ENCODE data around the gene CNTN1. TPM values are rescaled to one million over a fixed set of nuclear protein-coding genes. Genes with fewer than 3 reads are reported as not detected.

Gene CNTN1
- total RNA-seq: 4.7 and 5.1 TPM in 2 replicates
- polyA plus RNA-seq: 1.6 and 4.2 TPM in 2 replicates

GRCh38 chr12:40691913-40692764 is at the start of gene CNTN1:
TSS of gene CNTN1 (plus strand) at chr12:40692439.
- peak; percentile 27 to 88 for DNase-seq (ENCODE audit: low read depth in 1 of 2, low spot score in 1 of 2)
- Histone ChIP-seq H3K27ac (no peak within 1 kb of the TSS), H3K27me3 (peaks cover 42% of the 10 kb centered on the region), H3K9me3 (ENCODE audit: low read depth) (no peaks in the 10 kb centered on the region), H3K4me3 (peak within 1 kb of the TSS; percentile 41), H3K4me1 (ENCODE audit: low read depth) (no peaks in the 10 kb centered on the region), H3K36me3 (no peaks in the 10 kb centered on the region)
- TF ChIP-seq, protein P1, sequence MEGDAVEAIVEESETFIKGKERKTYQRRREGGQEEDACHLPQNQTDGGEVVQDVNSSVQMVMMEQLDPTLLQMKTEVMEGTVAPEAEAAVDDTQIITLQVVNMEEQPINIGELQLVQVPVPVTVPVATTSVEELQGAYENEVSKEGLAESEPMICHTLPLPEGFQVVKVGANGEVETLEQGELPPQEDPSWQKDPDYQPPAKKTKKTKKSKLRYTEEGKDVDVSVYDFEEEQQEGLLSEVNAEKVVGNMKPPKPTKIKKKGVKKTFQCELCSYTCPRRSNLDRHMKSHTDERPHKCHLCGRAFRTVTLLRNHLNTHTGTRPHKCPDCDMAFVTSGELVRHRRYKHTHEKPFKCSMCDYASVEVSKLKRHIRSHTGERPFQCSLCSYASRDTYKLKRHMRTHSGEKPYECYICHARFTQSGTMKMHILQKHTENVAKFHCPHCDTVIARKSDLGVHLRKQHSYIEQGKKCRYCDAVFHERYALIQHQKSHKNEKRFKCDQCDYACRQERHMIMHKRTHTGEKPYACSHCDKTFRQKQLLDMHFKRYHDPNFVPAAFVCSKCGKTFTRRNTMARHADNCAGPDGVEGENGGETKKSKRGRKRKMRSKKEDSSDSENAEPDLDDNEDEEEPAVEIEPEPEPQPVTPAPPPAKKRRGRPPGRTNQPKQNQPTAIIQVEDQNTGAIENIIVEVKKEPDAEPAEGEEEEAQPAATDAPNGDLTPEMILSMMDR (IDR thresholded peaks at IDR 0.05; ENCODE audit: low read depth, low read length): no peak

DNA sequence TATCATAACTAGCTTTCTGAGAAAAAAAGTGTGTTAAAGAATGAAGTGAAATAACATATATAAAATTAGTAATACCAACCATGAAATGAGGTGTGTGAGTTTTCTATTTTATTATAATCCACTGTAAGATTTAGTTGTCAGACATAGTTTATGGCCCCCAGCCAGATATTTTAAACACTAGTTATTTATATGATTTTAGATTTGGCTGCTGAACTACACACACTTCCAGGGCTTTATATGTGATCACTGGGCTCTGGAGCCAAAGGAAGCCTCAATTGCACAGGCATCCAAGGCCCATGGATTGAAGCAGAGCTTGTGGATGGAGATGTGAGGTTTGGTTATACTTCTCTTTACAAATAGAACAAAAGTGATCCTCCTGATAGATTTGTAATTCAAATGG is 48.7 kb upstream of the CNTN1 start:
- Histone ChIP-seq H3K4me3 (no peak overlapping the region), H3K27ac (no peak overlapping the region), H3K9me3 (ENCODE audit: low read depth) (no peaks in the 10 kb centered on the region), H3K36me3 (no peaks in the 10 kb centered on the region), H3K4me1 (ENCODE audit: low read depth) (peaks cover 16% of the 10 kb centered on the region), H3K27me3 (no peaks in the 10 kb centered on the region)
- TF ChIP-seq, protein P1 (IDR thresholded peaks at IDR 0.05; ENCODE audit: low read depth, low read length): no peak
- DNase-seq (ENCODE audit: low read depth in 1 of 2, low spot score in 1 of 2): no peak

GRCh38 chr12:40643976-40644375 is 48.3 kb upstream of the CNTN1 start:
- no peak overlapping the region for H3K27ac ChIP-seq
- TF ChIP-seq, protein P1 (IDR thresholded peaks at IDR 0.05; ENCODE audit: low read depth, low read length): no peak
- peaks cover 21% of the 10 kb centered on the region for H3K4me1 ChIP-seq (ENCODE audit: low read depth)
- H3K9me3 ChIP-seq (ENCODE audit: low read depth): no peaks in the 10 kb centered on the region
- no peaks in the 10 kb centered on the region for H3K36me3 ChIP-seq
- DNase-seq (ENCODE audit: low read depth in 1 of 2, low spot score in 1 of 2): no peak
- no peaks in the 10 kb centered on the region for H3K27me3 ChIP-seq
- H3K4me3 ChIP-seq: no peak overlapping the region

DNA sequence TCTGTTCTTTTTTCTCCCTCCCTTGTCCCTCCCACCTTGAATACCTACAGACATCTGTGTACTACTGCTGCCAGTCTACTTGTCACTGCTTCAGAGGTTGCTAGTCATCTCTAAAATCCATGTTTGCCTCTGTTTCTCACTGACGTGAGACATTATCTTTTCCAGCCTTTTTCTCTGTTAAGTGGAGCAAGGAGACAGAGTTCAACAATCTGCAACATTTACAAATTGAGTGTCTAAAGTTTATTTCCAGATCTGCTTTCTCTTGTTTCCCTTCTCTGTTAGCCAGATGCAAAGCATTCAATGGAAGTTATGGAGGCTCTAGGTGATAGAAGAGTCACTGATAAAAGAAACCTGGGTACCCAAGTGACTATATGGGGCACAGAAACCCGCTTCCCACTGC is 47.5 kb upstream of the CNTN1 start:
- no peaks in the 10 kb centered on the region for H3K9me3 ChIP-seq (ENCODE audit: low read depth)
- no peak overlapping the region for H3K4me3 ChIP-seq
- TF ChIP-seq, protein P1 (IDR thresholded peaks at IDR 0.05; ENCODE audit: low read depth, low read length): no peak
- no peak overlapping the region for H3K27ac ChIP-seq
- H3K4me1 ChIP-seq (ENCODE audit: low read depth): peaks cover 21% of the 10 kb centered on the region
- no peaks in the 10 kb centered on the region for H3K36me3 ChIP-seq
- H3K27me3 ChIP-seq: no peaks in the 10 kb centered on the region
- no peak for DNase-seq (ENCODE audit: low read depth in 1 of 2, low spot score in 1 of 2)

- TF ChIP-seq, protein P1 (IDR thresholded peaks at IDR 0.05; ENCODE audit: low read depth, low read length): no peak
- Histone ChIP-seq H3K9me3 (ENCODE audit: low read depth) (no peaks in the 10 kb centered on the region), H3K4me1 (ENCODE audit: low read depth) (peaks cover 21% of the 10 kb centered on the region)
Observed at GRCh38 chr12:40645361-40645760, 46.9 kb upstream of the CNTN1 start.

More at GRCh38 chr12:40645361-40645760, 46.9 kb upstream of the CNTN1 start:
- no peak for DNase-seq (ENCODE audit: low read depth in 1 of 2, low spot score in 1 of 2)
- no peak overlapping the region for H3K4me3 ChIP-seq
- no peaks in the 10 kb centered on the region for H3K36me3 ChIP-seq
- H3K27me3 ChIP-seq: no peaks in the 10 kb centered on the region
- H3K27ac ChIP-seq: no peak overlapping the region

Data from cardiac muscle cell (in vitro differentiated cells and primary cell).